Activated T-helper 17 cell treated with anti-CD3 and anti-CD28 coated beads, Interleukin-2, amount 50 U/mL, for 72 hours (primary cell): ENCODE data around the gene MYOCD. TPM values are rescaled to one million over a fixed set of nuclear protein-coding genes. Genes with fewer than 3 reads are reported as not detected.

Experiments
- ATAC-seq: fragments of 150-1000 bp; cut with Tn5 transposase; replicated peaks from 2 replicates; pipeline ENCODE4 v1.10.0; 2021; ENCODE audit warnings: mild to moderate bottlenecking, moderate library complexity
- H3K27ac Mint-ChIP-seq: one replicate; pipeline ENCODE4 v1.8.0; 2022; ENCODE audit warnings: mixed read lengths
- H3K27me3 Mint-ChIP-seq: one replicate; pipeline ENCODE4 v1.8.0; 2022; ENCODE audit warnings: mixed read lengths
- H3K36me3 Mint-ChIP-seq: one replicate; pipeline ENCODE4 v1.8.0; 2022; ENCODE audit warnings: low read depth, mild to moderate bottlenecking, mixed read lengths
- H3K4me1 Mint-ChIP-seq: one replicate; pipeline ENCODE4 v1.8.0; 2022; ENCODE audit warnings: mixed read lengths
- H3K4me3 Mint-ChIP-seq: one replicate; pipeline ENCODE4 v1.8.0; 2022; ENCODE audit warnings: mild to moderate bottlenecking, mixed read lengths
- H3K9me3 Mint-ChIP-seq: one replicate; pipeline ENCODE4 v1.8.0; 2022; ENCODE audit warnings: mixed read lengths
- total RNA-seq, 2 donors: library from RNA; stranded (reverse); gene quantifications; one replicate each; pipeline ENCODE4 v1.2.3, GENCODE V29; 2022

Gene MYOCD
- total RNA-seq, 2 donors from 2014 or later, result not detected

GRCh38 chr17:12664252-12664651, 1.4 kb upstream of the MYOCD start:
- ATAC-seq, result no peak
- Mint-ChIP-seq H3K27me3 (peaks cover 50% of the 10 kb centered on the region), H3K9me3 (peaks cover 3% of the 10 kb centered on the region), H3K4me3 (no peak overlapping the region), H3K27ac (no peak overlapping the region), H3K36me3 (no peaks in the 10 kb centered on the region), H3K4me1 (no peaks in the 10 kb centered on the region)

- no peaks in the 10 kb centered on the region for H3K4me1 Mint-ChIP-seq
- H3K9me3 Mint-ChIP-seq, result peaks cover 3% of the 10 kb centered on the region
- no peaks in the 10 kb centered on the region for H3K36me3 Mint-ChIP-seq
- H3K4me3 Mint-ChIP-seq, result no peak overlapping the region
- H3K27me3 Mint-ChIP-seq, result peaks cover 50% of the 10 kb centered on the region
- no peak overlapping the region for H3K27ac Mint-ChIP-seq
- no peak for ATAC-seq
Observed at GRCh38 chr17:12664894-12665262, 812 bp upstream of the MYOCD start.

GRCh38 chr17:12666718-12667117, 1.0 kb downstream of the MYOCD start:
- Mint-ChIP-seq H3K4me3 (no peak overlapping the region), H3K27ac (no peak overlapping the region), H3K36me3 (no peaks in the 10 kb centered on the region), H3K9me3 (no peaks in the 10 kb centered on the region), H3K27me3 (peaks cover 47% of the 10 kb centered on the region), H3K4me1 (no peaks in the 10 kb centered on the region)
- no peak for ATAC-seq

GRCh38 chr17:12667299-12667958, 1.7 kb downstream of the MYOCD start:
- Mint-ChIP-seq H3K27me3 (peaks cover 43% of the 10 kb centered on the region), H3K4me1 (no peaks in the 10 kb centered on the region), H3K9me3 (no peaks in the 10 kb centered on the region), H3K36me3 (no peaks in the 10 kb centered on the region), H3K27ac (no peak overlapping the region), H3K4me3 (no peak overlapping the region)
- ATAC-seq, result no peak

- no peak overlapping the region for H3K27ac Mint-ChIP-seq
- H3K36me3 Mint-ChIP-seq, result no peaks in the 10 kb centered on the region
- no peak for ATAC-seq
- H3K4me1 Mint-ChIP-seq, result no peaks in the 10 kb centered on the region
- no peaks in the 10 kb centered on the region for H3K9me3 Mint-ChIP-seq
- H3K4me3 Mint-ChIP-seq, result no peak overlapping the region
- peaks cover 14% of the 10 kb centered on the region for H3K27me3 Mint-ChIP-seq
Observed at GRCh38 chr17:12671906-12672305, 6.2 kb downstream of the MYOCD start.

GRCh38 chr17:12672947-12673346, 7.3 kb downstream of the MYOCD start:
- no peaks in the 10 kb centered on the region for H3K4me1 Mint-ChIP-seq
- no peak overlapping the region for H3K4me3 Mint-ChIP-seq
- no peak overlapping the region for H3K27ac Mint-ChIP-seq
- no peaks in the 10 kb centered on the region for H3K36me3 Mint-ChIP-seq
- ATAC-seq, result no peak
- H3K27me3 Mint-ChIP-seq, result peaks cover 4% of the 10 kb centered on the region
- H3K9me3 Mint-ChIP-seq, result no peaks in the 10 kb centered on the region

GRCh38 chr17:12673788-12674187, 8.1 kb downstream of the MYOCD start:
- no peaks in the 10 kb centered on the region for H3K9me3 Mint-ChIP-seq
- no peak overlapping the region for H3K27ac Mint-ChIP-seq
- no peak for ATAC-seq
- no peaks in the 10 kb centered on the region for H3K4me1 Mint-ChIP-seq
- no peaks in the 10 kb centered on the region for H3K27me3 Mint-ChIP-seq
- H3K36me3 Mint-ChIP-seq, result no peaks in the 10 kb centered on the region
- H3K4me3 Mint-ChIP-seq, result no peak overlapping the region

- ATAC-seq, result no peak
- no peak overlapping the region for H3K27ac Mint-ChIP-seq
- H3K9me3 Mint-ChIP-seq, result peaks cover 7% of the 10 kb centered on the region
- H3K36me3 Mint-ChIP-seq, result no peaks in the 10 kb centered on the region
- no peak overlapping the region for H3K4me3 Mint-ChIP-seq
- no peaks in the 10 kb centered on the region for H3K4me1 Mint-ChIP-seq
- H3K27me3 Mint-ChIP-seq, result peaks cover 3% of the 10 kb centered on the region
Observed at GRCh38 chr17:12680407-12680897, 14.8 kb downstream of the MYOCD start.

GRCh38 chr17:12680993-12681392, 15.3 kb downstream of the MYOCD start:
- ATAC-seq, result no peak
- Mint-ChIP-seq H3K36me3 (no peaks in the 10 kb centered on the region), H3K9me3 (peaks cover 7% of the 10 kb centered on the region), H3K27ac (no peak overlapping the region), H3K4me1 (no peaks in the 10 kb centered on the region), H3K4me3 (no peak overlapping the region), H3K27me3 (peaks cover 3% of the 10 kb centered on the region)

GRCh38 chr17:12683299-12683698, 17.6 kb downstream of the MYOCD start:
- H3K4me3 Mint-ChIP-seq, result no peak overlapping the region
- H3K9me3 Mint-ChIP-seq, result peaks cover 7% of the 10 kb centered on the region
- H3K27me3 Mint-ChIP-seq, result peaks cover 3% of the 10 kb centered on the region
- H3K36me3 Mint-ChIP-seq, result no peaks in the 10 kb centered on the region
- no peak for ATAC-seq
- H3K4me1 Mint-ChIP-seq, result no peaks in the 10 kb centered on the region
- H3K27ac Mint-ChIP-seq, result no peak overlapping the region

GRCh38 chr17:12686486-12686885, 20.8 kb downstream of the MYOCD start:
- Mint-ChIP-seq H3K36me3 (no peaks in the 10 kb centered on the region), H3K9me3 (peaks cover 13% of the 10 kb centered on the region), H3K27ac (no peak overlapping the region), H3K4me1 (no peaks in the 10 kb centered on the region), H3K4me3 (no peak overlapping the region), H3K27me3 (peaks cover 3% of the 10 kb centered on the region)
- ATAC-seq, result no peak

- H3K27ac Mint-ChIP-seq, result no peak overlapping the region
- H3K36me3 Mint-ChIP-seq, result no peaks in the 10 kb centered on the region
- peaks cover 13% of the 10 kb centered on the region for H3K9me3 Mint-ChIP-seq
- no peak overlapping the region for H3K4me3 Mint-ChIP-seq
- peaks cover 3% of the 10 kb centered on the region for H3K27me3 Mint-ChIP-seq
- ATAC-seq, result no peak
- H3K4me1 Mint-ChIP-seq, result no peaks in the 10 kb centered on the region
Observed at GRCh38 chr17:12688382-12688781, 22.7 kb downstream of the MYOCD start.

GRCh38 chr17:12691173-12691572, 25.5 kb downstream of the MYOCD start:
- H3K4me1 Mint-ChIP-seq, result no peaks in the 10 kb centered on the region
- H3K4me3 Mint-ChIP-seq, result no peak overlapping the region
- H3K27ac Mint-ChIP-seq, result no peak overlapping the region
- H3K27me3 Mint-ChIP-seq, result no peaks in the 10 kb centered on the region
- H3K36me3 Mint-ChIP-seq, result no peaks in the 10 kb centered on the region
- H3K9me3 Mint-ChIP-seq, result peaks cover 8% of the 10 kb centered on the region
- ATAC-seq, result no peak

- Mint-ChIP-seq H3K27ac (no peak overlapping the region), H3K4me3 (no peak overlapping the region), H3K27me3 (no peaks in the 10 kb centered on the region), H3K9me3 (peaks cover 8% of the 10 kb centered on the region), H3K4me1 (no peaks in the 10 kb centered on the region), H3K36me3 (no peaks in the 10 kb centered on the region)
- no peak for ATAC-seq
Observed at GRCh38 chr17:12693640-12694039, 27.9 kb downstream of the MYOCD start.

GRCh38 chr17:12706070-12706469, 40.4 kb downstream of the MYOCD start:
- no peak for ATAC-seq
- H3K4me1 Mint-ChIP-seq, result no peaks in the 10 kb centered on the region

GRCh38 chr17:12709063-12709462, 43.4 kb downstream of the MYOCD start:
- Mint-ChIP-seq H3K27me3 (peaks cover 11% of the 10 kb centered on the region), H3K9me3 (no peaks in the 10 kb centered on the region), H3K36me3 (no peaks in the 10 kb centered on the region), H3K4me3 (no peak overlapping the region), H3K4me1 (no peaks in the 10 kb centered on the region), H3K27ac (no peak overlapping the region)
- no peak for ATAC-seq

More at GRCh38 chr17:12706070-12706469, 40.4 kb downstream of the MYOCD start:
- Mint-ChIP-seq H3K36me3 (no peaks in the 10 kb centered on the region), H3K4me3 (no peak overlapping the region), H3K9me3 (no peaks in the 10 kb centered on the region), H3K27me3 (peaks cover 11% of the 10 kb centered on the region), H3K27ac (no peak overlapping the region)
